MM.1S (cell line): ENCODE data around the gene TENM4.

Experiments used
- DNase-seq: peaks from one replicate; pipeline ENCODE4 v3.0.0-alpha.2; 2015
- H2AFZ ChIP-seq: fragments of 300-600 bp; sonication (generic); 2 replicates; pipeline ENCODE4 v1.6.0; 2016; ENCODE audit warnings: antibody characterized with exemption, low read length
- H3F3A ChIP-seq: fragments of 300-600 bp; sonication (generic); 2 replicates; pipeline ENCODE4 v1.6.1; 2016; ENCODE audit warnings: mild to moderate bottlenecking, antibody characterized with exemption, low read length, moderate library complexity, mixed read lengths; ENCODE audit not compliant: insufficient read depth
- H3K27ac ChIP-seq: fragments of 300-600 bp; sonication (generic); 2 replicates; pipeline ENCODE4 v1.5.1; 2016; ENCODE audit warnings: mild to moderate bottlenecking, low read length
- H3K27me3 ChIP-seq: fragments of 300-600 bp; sonication (generic); replicated peaks from 2 replicates; pipeline ENCODE4 v1.6.0; 2016; ENCODE audit warnings: low read length; ENCODE audit not compliant: insufficient read depth
- H3K36me3 ChIP-seq: fragments of 300-600 bp; sonication (generic); replicated peaks from 2 replicates; pipeline ENCODE4 v1.6.1; 2016; ENCODE audit warnings: mild to moderate bottlenecking, low read length, mixed read lengths; ENCODE audit not compliant: insufficient read depth
- H3K4me1 ChIP-seq: fragments of 300-600 bp; sonication (generic); 2 replicates; pipeline ENCODE4 v1.6.1; 2016; ENCODE audit warnings: low read length, mixed read lengths
- H3K4me2 ChIP-seq: fragments of 300-600 bp; sonication (generic); 2 replicates; pipeline ENCODE4 v1.6.0; 2016; ENCODE audit warnings: low read depth, low read length
- H3K4me3 ChIP-seq: fragments of 300-600 bp; sonication (generic); 2 replicates; pipeline ENCODE4 v1.5.1; 2016; ENCODE audit warnings: low read length, mixed read lengths
- H3K79me2 ChIP-seq: fragments of 300-600 bp; sonication (generic); 2 replicates; pipeline ENCODE4 v1.6.1; 2016; ENCODE audit warnings: mixed run types, low read length, mixed read lengths
- H3K9ac ChIP-seq: fragments of 300-600 bp; sonication (generic); 2 replicates; pipeline ENCODE4 v1.6.1; 2016; ENCODE audit warnings: low read length, mixed read lengths
- H3K9me2 ChIP-seq: fragments of 300-600 bp; sonication (generic); replicated peaks from 2 replicates; pipeline ENCODE4 v1.6.1; 2016; ENCODE audit warnings: mild to moderate bottlenecking, low read length, mixed read lengths; ENCODE audit not compliant: insufficient read depth
- H3K9me3 ChIP-seq: fragments of 300-600 bp; sonication (generic); replicated peaks from 2 replicates; pipeline ENCODE4 v1.6.1; 2016; ENCODE audit warnings: mild to moderate bottlenecking, low read length, mixed read lengths; ENCODE audit not compliant: insufficient read depth
- H4K20me1 ChIP-seq: fragments of 300-600 bp; sonication (generic); 2 replicates; pipeline ENCODE4 v1.6.1; 2016; ENCODE audit warnings: mild to moderate bottlenecking, low read length, moderate library complexity, mixed read lengths; ENCODE audit not compliant: insufficient read depth
- EZH2 ChIP-seq: fragments of 300-600 bp; sonication (generic); optimal IDR thresholded peaks from 2 replicates; pipeline ENCODE3; 2017; ENCODE audit warnings: low read depth, mild to moderate bottlenecking, antibody characterized with exemption, low read length, mixed read lengths
- EZH2phosphoT487 ChIP-seq: fragments of 300-600 bp; sonication (generic); IDR thresholded peaks from 2 replicates; pipeline ENCODE4 v1.6.1; 2018; ENCODE audit warnings: antibody characterized with exemption, low read length
- TF ChIP-seq, protein P1 (sequence below): fragments of 300-600 bp; sonication (generic); IDR thresholded peaks from 2 replicates; pipeline ENCODE4 v1.5.1; 2016; ENCODE audit warnings: antibody characterized with exemption, low read length, mixed read lengths

The TENM4 gene

DNA sequence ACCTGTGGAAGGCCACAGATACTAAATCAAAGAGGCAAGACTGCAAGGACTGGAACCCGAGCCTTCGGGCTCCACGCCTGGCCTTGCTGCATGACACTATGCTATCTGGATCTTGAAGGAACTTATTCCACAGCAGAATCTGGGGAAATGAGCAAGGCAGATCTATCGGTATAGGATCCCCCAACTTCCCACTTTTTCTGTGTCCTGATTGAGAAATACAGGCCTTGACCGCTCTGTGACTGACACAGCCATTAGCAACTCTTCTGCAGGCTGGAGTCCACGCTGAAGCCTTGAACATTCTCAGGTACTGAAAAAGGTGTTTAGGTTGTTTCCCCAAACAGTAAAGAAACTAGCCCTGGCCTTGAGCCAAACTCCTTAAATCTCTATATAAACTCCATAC is 625.0 kb downstream of the TENM4 start:
- Histone ChIP-seq H3K4me1 (no peaks in the 10 kb centered on the region), H4K20me1 (no peaks in the 10 kb centered on the region), H3K27ac (no peak overlapping the region), H3K4me2 (no peak overlapping the region), H2AFZ (no peak overlapping the region), H3K36me3 (no peaks in the 10 kb centered on the region), H3K79me2 (no peaks in the 10 kb centered on the region), H3K9me3 (no peaks in the 10 kb centered on the region), H3F3A (no peaks in the 10 kb centered on the region), H3K4me3 (no peak overlapping the region), H3K9me2 (no peaks in the 10 kb centered on the region), H3K27me3 (no peaks in the 10 kb centered on the region), H3K9ac (no peak overlapping the region)
- no peak for TF ChIP-seq EZH2phosphoT487
- TF ChIP-seq EZH2 = no peak
- DNase-seq = no peak

DNA sequence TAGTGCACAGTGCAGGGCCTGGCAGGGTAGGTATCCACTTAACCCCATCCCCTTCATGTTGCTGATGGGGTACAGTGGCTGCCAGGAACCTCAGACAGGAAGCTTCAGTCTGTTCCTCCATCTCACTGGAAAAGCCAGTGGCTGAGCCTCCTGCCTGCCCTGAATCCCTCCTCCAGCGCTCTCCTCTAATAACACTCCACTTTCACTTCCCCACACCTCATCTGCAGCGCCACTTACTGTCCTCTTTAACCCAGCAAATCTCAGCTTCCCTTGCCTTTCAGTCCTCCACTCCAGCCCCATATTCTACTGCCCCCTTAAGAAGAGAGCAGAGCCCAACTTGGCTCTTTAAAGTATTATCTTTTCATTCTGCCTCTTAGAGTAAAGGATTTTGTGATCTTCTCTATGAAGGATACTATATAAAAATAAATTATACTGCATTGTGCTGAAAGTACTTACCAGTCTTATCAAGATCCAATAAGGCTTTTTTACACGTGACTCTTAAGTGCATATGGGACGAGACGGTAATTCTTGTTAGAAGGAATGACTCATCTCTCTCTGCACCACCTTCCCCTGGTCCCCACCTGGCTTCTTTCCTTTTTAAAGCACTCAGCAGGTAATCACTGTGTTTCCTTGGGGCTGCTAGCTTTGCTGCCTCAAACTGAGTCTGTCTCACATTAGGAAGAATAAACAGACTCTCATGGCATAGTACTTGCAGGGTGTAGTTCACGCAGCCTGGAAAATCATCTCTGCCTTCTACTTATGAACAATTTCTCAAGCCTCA is 628.1 kb downstream of the TENM4 start:
- no peak for DNase-seq
- H3K27ac ChIP-seq = no peak overlapping the region
- no peaks in the 10 kb centered on the region for H3K9me3 ChIP-seq
- H3K9ac ChIP-seq = no peak overlapping the region
- H3K4me2 ChIP-seq = no peak overlapping the region
- peaks cover 12% of the 10 kb centered on the region for H3K4me1 ChIP-seq
- H3K27me3 ChIP-seq = no peaks in the 10 kb centered on the region
- H3F3A ChIP-seq = no peaks in the 10 kb centered on the region
- H4K20me1 ChIP-seq = no peaks in the 10 kb centered on the region
- no peak overlapping the region for H2AFZ ChIP-seq
- no peak overlapping the region for H3K4me3 ChIP-seq
- TF ChIP-seq, protein P1, sequence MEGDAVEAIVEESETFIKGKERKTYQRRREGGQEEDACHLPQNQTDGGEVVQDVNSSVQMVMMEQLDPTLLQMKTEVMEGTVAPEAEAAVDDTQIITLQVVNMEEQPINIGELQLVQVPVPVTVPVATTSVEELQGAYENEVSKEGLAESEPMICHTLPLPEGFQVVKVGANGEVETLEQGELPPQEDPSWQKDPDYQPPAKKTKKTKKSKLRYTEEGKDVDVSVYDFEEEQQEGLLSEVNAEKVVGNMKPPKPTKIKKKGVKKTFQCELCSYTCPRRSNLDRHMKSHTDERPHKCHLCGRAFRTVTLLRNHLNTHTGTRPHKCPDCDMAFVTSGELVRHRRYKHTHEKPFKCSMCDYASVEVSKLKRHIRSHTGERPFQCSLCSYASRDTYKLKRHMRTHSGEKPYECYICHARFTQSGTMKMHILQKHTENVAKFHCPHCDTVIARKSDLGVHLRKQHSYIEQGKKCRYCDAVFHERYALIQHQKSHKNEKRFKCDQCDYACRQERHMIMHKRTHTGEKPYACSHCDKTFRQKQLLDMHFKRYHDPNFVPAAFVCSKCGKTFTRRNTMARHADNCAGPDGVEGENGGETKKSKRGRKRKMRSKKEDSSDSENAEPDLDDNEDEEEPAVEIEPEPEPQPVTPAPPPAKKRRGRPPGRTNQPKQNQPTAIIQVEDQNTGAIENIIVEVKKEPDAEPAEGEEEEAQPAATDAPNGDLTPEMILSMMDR = no peak
- no peak for TF ChIP-seq EZH2
- no peaks in the 10 kb centered on the region for H3K36me3 ChIP-seq
- H3K79me2 ChIP-seq = no peaks in the 10 kb centered on the region
- no peaks in the 10 kb centered on the region for H3K9me2 ChIP-seq

DNA sequence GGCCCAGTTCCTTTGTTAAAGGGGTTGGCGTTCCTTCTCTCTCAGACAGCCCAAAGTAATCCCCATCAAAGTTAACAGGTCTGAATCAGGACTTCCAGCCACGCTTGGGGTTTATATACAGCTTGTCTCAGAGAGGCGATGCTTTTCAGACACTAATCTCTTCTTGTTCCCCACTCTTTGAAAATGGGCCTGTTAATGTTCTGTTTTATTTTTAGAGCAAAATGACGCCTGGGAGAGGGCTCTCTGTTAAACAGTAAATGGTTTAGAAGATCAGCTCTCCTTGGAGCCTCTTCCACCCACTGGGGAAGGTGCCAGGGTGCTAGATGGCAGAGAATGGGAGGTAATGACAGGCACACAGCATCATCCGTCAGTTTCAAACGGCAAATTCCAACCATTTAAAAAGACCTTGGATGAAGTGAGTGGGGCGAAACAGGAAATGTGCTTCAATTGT is 630.2 kb downstream of the TENM4 start:
- Histone ChIP-seq H3K4me3 (no peak overlapping the region), H3K9me2 (no peaks in the 10 kb centered on the region), H3F3A (no peaks in the 10 kb centered on the region), H3K36me3 (no peaks in the 10 kb centered on the region), H4K20me1 (no peaks in the 10 kb centered on the region), H3K4me2 (no peak overlapping the region), H3K4me1 (peaks cover 26% of the 10 kb centered on the region), H2AFZ (no peak overlapping the region), H3K9me3 (no peaks in the 10 kb centered on the region), H3K9ac (no peak overlapping the region), H3K27ac (no peak overlapping the region), H3K27me3 (no peaks in the 10 kb centered on the region), H3K79me2 (no peaks in the 10 kb centered on the region)
- no peak for TF ChIP-seq EZH2phosphoT487
- TF ChIP-seq, protein P1 = no peak
- no peak for TF ChIP-seq EZH2
- no peak for DNase-seq

DNA sequence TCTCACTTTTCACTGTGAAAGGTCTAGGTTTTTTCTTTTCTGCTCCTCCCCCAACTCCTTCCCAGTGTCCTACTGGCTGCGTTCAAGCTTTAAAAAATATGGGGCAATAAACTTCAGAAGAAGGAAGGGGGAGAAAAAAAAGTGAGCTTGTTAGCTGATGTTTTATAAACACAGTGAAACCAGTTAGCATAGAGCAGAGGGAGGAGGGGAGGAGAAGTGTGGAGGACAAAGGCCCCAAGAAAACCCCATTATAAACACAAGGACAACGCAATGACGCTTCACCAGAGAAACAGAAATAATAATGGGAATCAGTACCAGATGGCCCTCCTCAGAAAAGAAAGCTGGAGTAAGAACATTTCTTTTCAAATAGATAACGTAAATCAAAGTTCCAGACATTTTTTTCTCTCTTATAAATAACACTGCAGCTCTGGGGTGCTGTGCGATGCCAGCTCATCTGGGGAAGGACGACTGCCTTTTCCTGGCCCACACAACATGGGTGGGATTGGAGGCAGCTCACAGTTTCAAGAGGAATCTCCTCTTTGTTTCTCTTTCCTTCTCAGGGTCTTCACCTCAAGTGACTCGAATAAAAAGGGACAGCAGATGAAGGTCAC is 630.8 kb downstream of the TENM4 start:
- no peaks in the 10 kb centered on the region for H3K9me3 ChIP-seq

More for the DNA sequence above, 630.8 kb downstream of the TENM4 start:
- no peak overlapping the region for H3K27ac ChIP-seq
- H3F3A ChIP-seq = no peaks in the 10 kb centered on the region
- no peak overlapping the region for H3K4me2 ChIP-seq
- no peak for DNase-seq
- TF ChIP-seq EZH2 (no peak), EZH2phosphoT487 (no peak)
- TF ChIP-seq, protein P1 = no peak
- no peaks in the 10 kb centered on the region for H3K9me2 ChIP-seq
- no peaks in the 10 kb centered on the region for H4K20me1 ChIP-seq
- H3K79me2 ChIP-seq = no peaks in the 10 kb centered on the region
- no peak overlapping the region for H2AFZ ChIP-seq
- no peak overlapping the region for H3K9ac ChIP-seq
- H3K4me1 ChIP-seq = peaks cover 26% of the 10 kb centered on the region
- no peak overlapping the region for H3K4me3 ChIP-seq
- H3K27me3 ChIP-seq = no peaks in the 10 kb centered on the region
- H3K36me3 ChIP-seq = no peaks in the 10 kb centered on the region
